H1 (cell line): ENCODE results near the gene COIL. TPM values are rescaled to one million over a fixed set of nuclear protein-coding genes. Genes with fewer than 3 reads are reported as not detected.
A peak's percentile ranks its signal among the peaks of the same experiment; 100 is the strongest.

Experiments
- CTCF ChIA-PET: fragments of 300-600 bp; sonication (Branson Sonifier 250); formaldehyde crosslinking; loops from one replicate; lab custom pipeline; 2021; ENCODE audit not compliant: partially characterized antibody; lab: Charles Lee
- POLR2A ChIA-PET: fragments of 300-600 bp; sonication (Branson Sonifier 250); formaldehyde crosslinking; loops from one replicate; lab custom pipeline; 2021; ENCODE audit warnings: inconsistent platforms; ENCODE audit not compliant: partially characterized antibody; lab: Charles Lee
- DNase-seq, 2 experiments: peaks; one replicate each; pipeline versions ENCODE4 v3.0.0 to v3.0.0-alpha.2; 2010 to 2022; ENCODE audit warnings: low spot score in 2 of 2, low read depth in 1 of 2, mixed read lengths in 1 of 2
- FAIRE-seq: peaks from 2 replicates; lab custom pipeline; 2011; peaks lifted over from hg19 to GRCh38; lab: Jason Lieb, UNC
- H2AFZ ChIP-seq: 2 replicates; pipeline ENCODE4 v1.8.1; 2012; ENCODE audit warnings: low read length, inconsistent platforms
- H2AK5ac ChIP-seq: 2 replicates; pipeline ENCODE4 v1.6.1; 2013; ENCODE audit warnings: low read depth, low read length
- H2BK120ac ChIP-seq: replicated peaks from 2 replicates; pipeline ENCODE3; 2013; ENCODE audit warnings: low read depth, low read length, inconsistent platforms
- H2BK12ac ChIP-seq: 2 replicates; pipeline ENCODE4 v1.6.1; 2013; ENCODE audit warnings: low read depth, low read length
- H2BK15ac ChIP-seq: 2 replicates; pipeline ENCODE4 v1.6.1; 2013; ENCODE audit warnings: low read length
- H2BK20ac ChIP-seq: 2 replicates; pipeline ENCODE4 v1.6.1; 2013; ENCODE audit warnings: low read length
- H2BK5ac ChIP-seq: 2 replicates; pipeline ENCODE4 v1.6.1; 2013; ENCODE audit warnings: low read depth, low read length
- H3K14ac ChIP-seq: 2 replicates; pipeline ENCODE4 v1.6.1; 2013; ENCODE audit warnings: inconsistent platforms; ENCODE audit not compliant: insufficient read length
- H3K18ac ChIP-seq: 2 replicates; pipeline ENCODE4 v1.6.1; 2013; ENCODE audit warnings: low read length; ENCODE audit errors: extremely low read depth
- H3K23ac ChIP-seq: 2 replicates; pipeline ENCODE4 v1.6.1; 2013; ENCODE audit warnings: inconsistent platforms; ENCODE audit not compliant: insufficient read length
- H3K23me2 ChIP-seq: 2 replicates; pipeline ENCODE4 v1.6.1; 2013; ENCODE audit warnings: low read depth, low read length
- H3K27ac ChIP-seq: 2 replicates; pipeline ENCODE4 v1.6.1; 2011; ENCODE audit warnings: low read depth, low read length, inconsistent platforms
- H3K27me3 ChIP-seq, 4 experiments: replicated peaks in 1 of 4; 1 replicate in 1 of 4; 2 replicates in 3 of 4; pipeline versions ENCODE4 v1.6.1 to v1.8.1; 2011 to 2013; ENCODE audit warnings: low read length in 3 of 4, mild to moderate bottlenecking in 3 of 4, inconsistent platforms in 2 of 4, mixed read lengths in 2 of 4, moderate library complexity in 1 of 4; ENCODE audit not compliant: control insufficient read depth in 3 of 4, insufficient read depth in 3 of 4; ENCODE audit errors: extremely low read depth in 1 of 4
- H3K36me3 ChIP-seq, 4 experiments: 2 replicates each; pipeline versions ENCODE4 v1.6.1 to v1.8.1; 2011 to 2013; ENCODE audit warnings: mild to moderate bottlenecking in 4 of 4, low read length in 3 of 4, moderate library complexity in 2 of 4, control low read depth in 1 of 4, inconsistent platforms in 1 of 4; ENCODE audit not compliant: insufficient read depth in 4 of 4, control insufficient read depth in 2 of 4
- H3K4ac ChIP-seq: replicated peaks from 2 replicates; pipeline ENCODE3; 2013; ENCODE audit warnings: low read length, low read depth, mixed read lengths, inconsistent platforms; ENCODE audit not compliant: insufficient read length
- H3K4me1 ChIP-seq, 4 experiments: replicated peaks in 1 of 4; 1 replicate in 1 of 4; 2 replicates in 3 of 4; pipeline versions ENCODE4 v1.6.1 to v1.8.1; 2011 to 2013; ENCODE audit warnings: low read length in 3 of 4, inconsistent platforms in 2 of 4, mixed read lengths in 1 of 4; ENCODE audit not compliant: insufficient read depth in 4 of 4, control insufficient read depth in 3 of 4
- H3K4me2 ChIP-seq, 2 experiments: 2 replicates each; pipeline versions ENCODE4 v1.6.1 to v1.8.1; 2011 to 2013; ENCODE audit warnings: low read depth in 2 of 2, low read length in 2 of 2, control low read depth in 1 of 2, inconsistent platforms in 1 of 2, mild to moderate bottlenecking in 1 of 2; ENCODE audit not compliant: insufficient read depth in 1 of 2
- H3K4me3 ChIP-seq, 4 experiments: fragments of 200-600, 300-600 bp in 1 of 4; sonication (generic), shearing (Covaris generic), sonication (Bioruptor Twin) in 1 of 4; 2 replicates each; pipeline versions ENCODE4 v1.5.1 to v1.8.1; 2011 to 2016; ENCODE audit warnings: low read length in 4 of 4, low read depth in 3 of 4, control low read depth in 2 of 4, inconsistent platforms in 2 of 4, mild to moderate bottlenecking in 2 of 4, mixed read lengths in 1 of 4, moderate library complexity in 1 of 4; ENCODE audit not compliant: insufficient read depth in 2 of 4; ENCODE audit errors: extremely low read depth in 1 of 4
- H3K56ac ChIP-seq: replicated peaks from 2 replicates; pipeline ENCODE3; 2013; ENCODE audit warnings: low read depth, mild to moderate bottlenecking, mixed read lengths, low read length, inconsistent platforms; ENCODE audit not compliant: insufficient read length
- H3K79me1 ChIP-seq: 2 replicates; pipeline ENCODE4 v1.6.1; 2013; ENCODE audit warnings: low read depth, low read length, control low read depth
- H3K79me2 ChIP-seq, 2 experiments: 2 replicates each; pipeline versions ENCODE4 v1.6.1 to v1.8.1; 2012 to 2013; ENCODE audit warnings: low read length in 2 of 2, mild to moderate bottlenecking in 2 of 2, inconsistent platforms in 1 of 2; ENCODE audit not compliant: insufficient read depth in 2 of 2, control insufficient read depth in 1 of 2
- H3K9ac ChIP-seq, 4 experiments: replicated peaks in 1 of 4; 1 replicate in 1 of 4; 2 replicates in 3 of 4; pipeline versions ENCODE4 v1.6.1 to v1.8.1; 2011 to 2013; ENCODE audit warnings: low read depth in 3 of 4, low read length in 3 of 4, control low read depth in 2 of 4, mild to moderate bottlenecking in 2 of 4, moderate library complexity in 2 of 4, inconsistent platforms in 1 of 4; ENCODE audit errors: extremely low read depth in 1 of 4
- H3K9me3 ChIP-seq, 2 experiments: 2 replicates each; pipeline versions ENCODE4 v1.6.1 to v1.8.1; 2012 to 2013; ENCODE audit warnings: mild to moderate bottlenecking in 2 of 2, moderate library complexity in 2 of 2, control low read depth in 1 of 2, inconsistent platforms in 1 of 2, low read depth in 1 of 2, low read length in 1 of 2, mixed read lengths in 1 of 2; ENCODE audit not compliant: insufficient read depth in 2 of 2
- H4K20me1 ChIP-seq, 2 experiments: replicated peaks in 1 of 2; 2 replicates each; pipeline versions ENCODE3 to v1.8.1; 2011 to 2013; ENCODE audit warnings: inconsistent platforms in 2 of 2, low read length in 2 of 2, mild to moderate bottlenecking in 1 of 2; ENCODE audit not compliant: insufficient read depth in 2 of 2, control insufficient read depth in 1 of 2
- H4K5ac ChIP-seq: 2 replicates; pipeline ENCODE4 v1.6.1; 2013; ENCODE audit warnings: low read length, low read depth, mixed read lengths, inconsistent platforms; ENCODE audit not compliant: insufficient read length
- H4K8ac ChIP-seq: 2 replicates; pipeline ENCODE4 v1.8.0; 2013; ENCODE audit warnings: mild to moderate bottlenecking, moderate library complexity, low read length, inconsistent platforms; ENCODE audit not compliant: insufficient read depth; ENCODE audit errors: extremely low read depth
- H4K91ac ChIP-seq: replicated peaks from 2 replicates; pipeline ENCODE3; 2013; ENCODE audit warnings: low read length, mixed read lengths, inconsistent platforms; ENCODE audit not compliant: insufficient read length
- CBX8 ChIP-seq: fragments of 300-800, 300-1000 bp; sonication (generic); IDR thresholded peaks from 2 replicates; pipeline ENCODE4 v1.7.1; 2016; ENCODE audit warnings: low read depth, low read length, borderline replicate concordance
- CTBP2 ChIP-seq: IDR thresholded peaks from 2 replicates; pipeline ENCODE4 v1.7.0; 2011; ENCODE audit warnings: borderline replicate concordance, mild to moderate bottlenecking, moderate library complexity, mixed read lengths, low read length; ENCODE audit not compliant: insufficient read depth, insufficient read length
- EGR1 ChIP-seq: IDR thresholded peaks from 2 replicates; pipeline ENCODE4 v1.6.1; 2011; ENCODE audit warnings: low read depth, low read length, borderline replicate concordance
- HDAC2 ChIP-seq, 2 experiments: fragments of 300-600 bp in 1 of 2; sonication (generic) in 1 of 2; IDR thresholded peaks; 2 replicates each; pipeline ENCODE4 v1.6.1; 2011 to 2012; ENCODE audit warnings: low read depth in 2 of 2, low read length in 2 of 2, mild to moderate bottlenecking in 2 of 2, moderate library complexity in 2 of 2, borderline replicate concordance in 1 of 2, inconsistent platforms in 1 of 2
- PHF8 ChIP-seq: fragments of 200-600 bp; sonication (generic); conservative IDR thresholded peaks from 2 replicates; pipeline ENCODE4 v1.7.1; 2012; ENCODE audit warnings: low read depth, mild to moderate bottlenecking, inconsistent platforms, low read length, moderate library complexity
- POLR2A ChIP-seq, 2 experiments: IDR thresholded peaks; 1 replicate in 1 of 2; 2 replicates in 1 of 2; pipeline ENCODE4 v1.6.1; 2011; ENCODE audit warnings: low read depth in 2 of 2, low read length in 2 of 2, mild to moderate bottlenecking in 2 of 2; ENCODE audit errors: control extremely low read depth in 1 of 2
- RAD21 ChIP-seq, 2 experiments: IDR thresholded peaks in 1 of 2; conservative IDR thresholded peaks in 1 of 2; 2 replicates each; pipeline ENCODE4 v1.6.1; 2011; ENCODE audit warnings: low read depth in 2 of 2, low read length in 2 of 2, improper control_type of control experiment in 1 of 2, inconsistent platforms in 1 of 2, mild to moderate bottlenecking in 1 of 2, moderate library complexity in 1 of 2
- TBP ChIP-seq: IDR thresholded peaks from 2 replicates; pipeline ENCODE4 v1.6.1; 2011; ENCODE audit warnings: low read depth, low read length, improper control_type of control experiment
- WGBS, 2 experiments: shearing (Covaris generic) in 1 of 2; methylation state at CpG; one replicate each; pipeline versions ENCODE4 v1.1.6 to v1.1.7; 2013 to 2015; ENCODE audit warnings: low lambda C conversion rate in 2 of 2, mixed read lengths in 2 of 2, inconsistent platforms in 1 of 2, low coverage in 1 of 2, missing lambda C conversion rate in 1 of 2; ENCODE audit not compliant: insufficient replicate concordance in 2 of 2, insufficient coverage in 1 of 2, insufficient read length in 1 of 2; ENCODE audit errors: extremely low coverage in 1 of 2, missing lambda C conversion rate in 1 of 2; 5-methylcytosine and 5-hydroxymethylcytosine counted together
- polyA plus RNA-seq, 7 experiments: library from polyadenylated mRNA; depleted of rRNA in 3 of 7; stranded (reverse) in 5 of 7; unstranded in 2 of 7; fragments of >200 nt in 5 of 7; fragments of 200-250 nt in 2 of 7; gene quantifications; 1 replicate in 5 of 7; 2 replicates in 1 of 7; 4 replicates in 1 of 7; pipeline versions ENCODE4 v1.2.1 to v1.2.3, GENCODE V29; 2011 to 2013; ENCODE audit warnings: missing spikeins in 2 of 7, mixed read lengths in 2 of 7
- total RNA-seq: library from RNA; stranded (reverse); fragmentation: NEBNext Ultra II Directional; extraction: Animal tissue kit (Norgen Biotek cat#: 25700); gene quantifications from 2 replicates; pipeline ENCODE4 v1.2.1, GENCODE V29; 2021
- TF ChIP-seq, protein P1 (sequence below): IDR thresholded peaks from 2 replicates; pipeline ENCODE4 v1.6.1; 2012; ENCODE audit warnings: low read length, inconsistent platforms
- TF ChIP-seq, protein P2 (sequence below): IDR thresholded peaks from 2 replicates; pipeline ENCODE4 v1.6.1; 2012; ENCODE audit warnings: inconsistent platforms

COIL gene
- total and polyA plus RNA-seq, 2 of the 8 experiments (the other 6 are each of a cell fraction or from before 2014, with no cell fraction given) = 5.2 to 23.6 TPM

DNA sequence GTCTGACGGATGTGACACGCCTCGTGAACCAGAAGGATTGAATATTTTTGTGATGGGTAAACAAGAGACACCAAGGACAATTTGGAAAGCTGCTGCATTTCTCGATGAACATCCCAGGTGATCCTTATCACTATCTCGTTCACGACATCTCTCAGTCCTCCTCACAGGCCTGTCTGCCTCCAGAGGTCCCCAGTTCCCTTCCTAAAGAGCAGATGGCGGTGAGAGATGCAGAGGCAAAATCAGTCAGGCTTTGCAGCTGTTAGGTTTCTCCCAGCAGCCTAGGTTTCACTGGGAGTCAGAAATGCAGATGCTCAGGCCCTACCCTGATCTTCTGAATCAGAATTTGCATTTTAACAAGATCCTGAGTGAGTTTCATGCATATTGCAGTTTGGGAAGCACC is 40.7 kb upstream of the COIL start:
- H3K9ac ChIP-seq = no peak overlapping the region
- H3K79me1 ChIP-seq = peaks cover 2% of the 10 kb centered on the region; the same call in 1 of the 2 replicates
- no peak overlapping the region for H3K4ac ChIP-seq
- H4K8ac ChIP-seq = no peak overlapping the region
- no peak overlapping the region for H3K4me2 ChIP-seq
- no peak for DNase-seq
- H2BK15ac ChIP-seq = no peak overlapping the region
- H3K14ac ChIP-seq = no peak overlapping the region
- no peak overlapping the region for H3K4me3 ChIP-seq
- no peak overlapping the region for H2BK12ac ChIP-seq
- H3K23me2 ChIP-seq = no peaks in the 10 kb centered on the region
- peaks cover 0 to 4% (median 0%) of the 10 kb centered on the region in 4 experiments; a peak in 1 of 7 replicates for H3K4me1 ChIP-seq
- no peak overlapping the region for H4K5ac ChIP-seq
- no peak overlapping the region for H3K56ac ChIP-seq
- H2BK120ac ChIP-seq = no peak overlapping the region
- no peaks in the 10 kb centered on the region for H4K20me1 ChIP-seq
- no peak overlapping the region for H3K23ac ChIP-seq
- H2BK5ac ChIP-seq = no peak overlapping the region
- no peak overlapping the region for H3K27ac ChIP-seq
- no peak overlapping the region for H3K18ac ChIP-seq
- ChIA-PET POLR2A (interaction anchor here (0.9 kb wide), 1 partner anchor 247 kb away, joined by 3 read pairs; no protein-coding TSS in a partner anchor), CTCF (interaction anchor here (0.6 to 3.5 kb wide), 11 partner anchors 9 to 112 kb away, joined by 3 to 21 read pairs (median 4); no protein-coding TSS in a partner anchor)
- no peaks in the 10 kb centered on the region for H3K79me2 ChIP-seq
- H3K36me3 ChIP-seq = peaks cover 0 to 11% (median 2%) of the 10 kb centered on the region in 4 experiments; a peak in 4 of 8 replicates
- no peak for FAIRE-seq
- H4K91ac ChIP-seq = no peak overlapping the region
- H3K9me3 ChIP-seq = no peaks in the 10 kb centered on the region
- H2AFZ ChIP-seq = no peak overlapping the region
- H2BK20ac ChIP-seq = no peak overlapping the region
- H3K27me3 ChIP-seq = no peaks in the 10 kb centered on the region
- no peak overlapping the region for H2AK5ac ChIP-seq
- 91% methylated on average over 7 of the region's 7 CpGs; no CpG with 5 or more reads in 1 of the 2 experiments for whole genome bisulfite sequencing, 2 experiments
- TF ChIP-seq PHF8 (no peak), EGR1 (no peak), CBX8 (no peak), POLR2A (IDR thresholded peaks at IDR 0.05; ENCODE audit: control extremely low read depth in 1 of 2, low read depth in 2 of 2, low read length in 2 of 2) (no peak), RAD21 (IDR thresholded peaks at IDR 0.05 in 1 of 2, conservative IDR thresholded peaks at IDR 0.05 in 1 of 2; ENCODE audit: low read depth in 2 of 2, low read length in 2 of 2) (peak; percentile 69 to 79), HDAC2 (IDR thresholded peaks at IDR 0.05; ENCODE audit: borderline replicate concordance in 1 of 2, low read depth in 2 of 2, low read length in 2 of 2) (no peak), TBP (no peak), CTBP2 (no peak)
- TF ChIP-seq, protein P1, sequence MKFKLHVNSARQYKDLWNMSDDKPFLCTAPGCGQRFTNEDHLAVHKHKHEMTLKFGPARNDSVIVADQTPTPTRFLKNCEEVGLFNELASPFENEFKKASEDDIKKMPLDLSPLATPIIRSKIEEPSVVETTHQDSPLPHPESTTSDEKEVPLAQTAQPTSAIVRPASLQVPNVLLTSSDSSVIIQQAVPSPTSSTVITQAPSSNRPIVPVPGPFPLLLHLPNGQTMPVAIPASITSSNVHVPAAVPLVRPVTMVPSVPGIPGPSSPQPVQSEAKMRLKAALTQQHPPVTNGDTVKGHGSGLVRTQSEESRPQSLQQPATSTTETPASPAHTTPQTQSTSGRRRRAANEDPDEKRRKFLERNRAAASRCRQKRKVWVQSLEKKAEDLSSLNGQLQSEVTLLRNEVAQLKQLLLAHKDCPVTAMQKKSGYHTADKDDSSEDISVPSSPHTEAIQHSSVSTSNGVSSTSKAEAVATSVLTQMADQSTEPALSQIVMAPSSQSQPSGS = no peak
- TF ChIP-seq, protein P2, sequence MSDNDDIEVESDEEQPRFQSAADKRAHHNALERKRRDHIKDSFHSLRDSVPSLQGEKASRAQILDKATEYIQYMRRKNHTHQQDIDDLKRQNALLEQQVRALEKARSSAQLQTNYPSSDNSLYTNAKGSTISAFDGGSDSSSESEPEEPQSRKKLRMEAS = no peak
